PC-9 (cell line): ENCODE measurements around the gene VAC14. TPM values are rescaled to one million over a fixed set of nuclear protein-coding genes. Genes with fewer than 3 reads are reported as not detected.

Source experiments
- BruUV-seq: library from RNA; stranded (reverse); fragments of 400-500 nt; replicated peaks from 2 replicates; lab custom pipeline; 2021; lab: Mats Ljungman, UMichigan
- CTCF ChIA-PET: fragments of 300-600 bp; sonication (Branson Sonifier 250); formaldehyde crosslinking; loops from one replicate; lab custom pipeline; 2022; ENCODE audit warnings: antibody characterized with exemption; lab: Charles Lee
- POLR2A ChIA-PET: fragments of 300-600 bp; sonication (Branson Sonifier 250); formaldehyde crosslinking; loops from one replicate; lab custom pipeline; 2022; ENCODE audit warnings: antibody characterized with exemption; ENCODE audit not compliant: unreplicated experiment; lab: Charles Lee
- DNase-seq, 2 experiments: peaks; one replicate each; pipeline versions ENCODE4 v3.0.0 to v3.0.0-alpha.2; 2015 to 2022; ENCODE audit warnings: mixed read lengths in 1 of 2
- H2AFZ ChIP-seq: fragments of 200-600 bp; sonication (generic); 2 replicates; pipeline ENCODE4 v1.8.1; 2017; ENCODE audit warnings: antibody characterized with exemption
- H3F3A ChIP-seq: fragments of 200-600 bp; sonication (generic); 2 replicates; pipeline ENCODE4 v1.8.1; 2017; ENCODE audit warnings: antibody characterized with exemption, mild to moderate bottlenecking, low read depth; ENCODE audit not compliant: insufficient read depth
- H3K27ac ChIP-seq: fragments of 200-600 bp; sonication (generic); 2 replicates; pipeline ENCODE4 v1.6.1; 2016; ENCODE audit warnings: mixed run types
- H3K27me3 ChIP-seq: fragments of 200-600 bp; sonication (generic); 2 replicates; pipeline ENCODE4 v1.6.1; 2016; ENCODE audit warnings: low read depth, mixed run types; ENCODE audit not compliant: insufficient read depth
- H3K36me3 ChIP-seq: fragments of 200-600 bp; sonication (generic); 2 replicates; pipeline ENCODE4 v1.6.1; 2016; ENCODE audit warnings: low read depth, mixed run types
- H3K4me1 ChIP-seq: fragments of 200-600 bp; sonication (generic); replicated peaks from 2 replicates; pipeline ENCODE4 v1.6.1; 2016; ENCODE audit warnings: mixed run types; ENCODE audit not compliant: insufficient read depth
- H3K4me2 ChIP-seq: fragments of 200-600 bp; sonication (generic); 2 replicates; pipeline ENCODE4 v1.6.1; 2017; ENCODE audit warnings: mixed run types
- H3K4me3 ChIP-seq: fragments of 200-600 bp; sonication (generic); 2 replicates; pipeline ENCODE4 v1.6.1; 2016; ENCODE audit warnings: mixed run types
- H3K79me2 ChIP-seq: fragments of 200-600 bp; sonication (generic); 2 replicates; pipeline ENCODE4 v1.6.1; 2017; ENCODE audit warnings: low read depth, mixed run types
- H3K9me2 ChIP-seq: fragments of 200-600 bp; sonication (generic); 2 replicates; pipeline ENCODE4 v1.8.1; 2017; ENCODE audit warnings: mild to moderate bottlenecking; ENCODE audit not compliant: insufficient read depth
- H3K9me3 ChIP-seq: fragments of 200-600 bp; sonication (generic); 2 replicates; pipeline ENCODE4 v1.8.1; 2016; ENCODE audit warnings: low read depth; ENCODE audit not compliant: insufficient read depth
- H4K20me1 ChIP-seq: fragments of 200-600 bp; sonication (generic); 2 replicates; pipeline ENCODE4 v1.8.1; 2017; ENCODE audit not compliant: insufficient read depth
- EZH2 ChIP-seq: fragments of 200-600 bp; sonication (generic); IDR thresholded peaks from 2 replicates; pipeline ENCODE4 v1.8.0; 2017; ENCODE audit warnings: antibody characterized with exemption, low read depth
- intact Hi-C: fragments of 100-400 bp; cut with micrococcal nuclease; formaldehyde crosslinking; loops from one replicate; pipeline ENCODE4 v1.10.0; 2022; ENCODE audit not compliant: unreplicated experiment
- total RNA-seq: library from RNA; stranded (reverse); gene quantifications from 2 replicates; pipeline ENCODE4 v1.2.3, GENCODE V29; 2021
- TF ChIP-seq, protein P1 (sequence below): fragments of 200-600 bp; sonication (generic); conservative IDR thresholded peaks from 2 replicates; pipeline ENCODE4 v1.6.1; 2017; ENCODE audit warnings: mixed run types, antibody characterized with exemption, mild to moderate bottlenecking, moderate library complexity

VAC14 gene
- total RNA-seq, 1 experiment from 2014 or later, result 46.8 TPM

GRCh38 chr16:70790815-70791214 is 10.1 kb downstream of the VAC14 start:
- Histone ChIP-seq H3K4me3 (no peak overlapping the region), H3K4me2 (no peak overlapping the region), H3K79me2 (peaks cover 43% of the 10 kb centered on the region), H3K9me3 (no peaks in the 10 kb centered on the region), H3K27ac (no peak overlapping the region), H3K4me1 (no peaks in the 10 kb centered on the region), H2AFZ (no peak overlapping the region), H3K27me3 (no peaks in the 10 kb centered on the region), H3K36me3 (no peaks in the 10 kb centered on the region), H4K20me1 (peaks cover 19% of the 10 kb centered on the region), H3K9me2 (no peaks in the 10 kb centered on the region), H3F3A (no peaks in the 10 kb centered on the region)
- no TSS peak for BruUV-seq
- TF ChIP-seq, protein P1, sequence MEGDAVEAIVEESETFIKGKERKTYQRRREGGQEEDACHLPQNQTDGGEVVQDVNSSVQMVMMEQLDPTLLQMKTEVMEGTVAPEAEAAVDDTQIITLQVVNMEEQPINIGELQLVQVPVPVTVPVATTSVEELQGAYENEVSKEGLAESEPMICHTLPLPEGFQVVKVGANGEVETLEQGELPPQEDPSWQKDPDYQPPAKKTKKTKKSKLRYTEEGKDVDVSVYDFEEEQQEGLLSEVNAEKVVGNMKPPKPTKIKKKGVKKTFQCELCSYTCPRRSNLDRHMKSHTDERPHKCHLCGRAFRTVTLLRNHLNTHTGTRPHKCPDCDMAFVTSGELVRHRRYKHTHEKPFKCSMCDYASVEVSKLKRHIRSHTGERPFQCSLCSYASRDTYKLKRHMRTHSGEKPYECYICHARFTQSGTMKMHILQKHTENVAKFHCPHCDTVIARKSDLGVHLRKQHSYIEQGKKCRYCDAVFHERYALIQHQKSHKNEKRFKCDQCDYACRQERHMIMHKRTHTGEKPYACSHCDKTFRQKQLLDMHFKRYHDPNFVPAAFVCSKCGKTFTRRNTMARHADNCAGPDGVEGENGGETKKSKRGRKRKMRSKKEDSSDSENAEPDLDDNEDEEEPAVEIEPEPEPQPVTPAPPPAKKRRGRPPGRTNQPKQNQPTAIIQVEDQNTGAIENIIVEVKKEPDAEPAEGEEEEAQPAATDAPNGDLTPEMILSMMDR, result no peak
- no peak for TF ChIP-seq EZH2
- intact Hi-C loops, result no loop called here
- POLR2A ChIA-PET, result no interaction called here
- CTCF ChIA-PET, result no interaction called here
- no peak for DNase-seq

GRCh38 chr16:70789595-70790447 is 11.1 kb downstream of the VAC14 start:
- no peaks in the 10 kb centered on the region for H3K9me3 ChIP-seq
- H3K4me3 ChIP-seq, result no peak overlapping the region
- H3K4me2 ChIP-seq, result no peak overlapping the region
- no TSS peak for BruUV-seq
- no peaks in the 10 kb centered on the region for H3K27me3 ChIP-seq
- no peaks in the 10 kb centered on the region for H3F3A ChIP-seq
- H3K36me3 ChIP-seq, result no peaks in the 10 kb centered on the region
- H4K20me1 ChIP-seq, result peaks cover 19% of the 10 kb centered on the region
- DNase-seq, result no peak
- H3K27ac ChIP-seq, result no peak overlapping the region
- intact Hi-C loops, result no loop called here
- ChIA-PET POLR2A (no interaction called here), CTCF (no interaction called here)
- no peaks in the 10 kb centered on the region for H3K9me2 ChIP-seq
- H2AFZ ChIP-seq, result no peak overlapping the region
- H3K4me1 ChIP-seq, result no peaks in the 10 kb centered on the region
- H3K79me2 ChIP-seq, result peaks cover 33% of the 10 kb centered on the region
- TF ChIP-seq EZH2, result no peak
- TF ChIP-seq, protein P1, result no peak

GRCh38 chr16:70788668-70789594 is 12.0 kb downstream of the VAC14 start:
- Histone ChIP-seq H3K4me1 (no peaks in the 10 kb centered on the region), H3K4me3 (no peak overlapping the region), H3K9me2 (no peaks in the 10 kb centered on the region), H3K36me3 (no peaks in the 10 kb centered on the region), H3K9me3 (no peaks in the 10 kb centered on the region), H3K27ac (no peak overlapping the region), H3F3A (no peaks in the 10 kb centered on the region), H4K20me1 (peaks cover 16% of the 10 kb centered on the region), H3K4me2 (no peak overlapping the region), H3K27me3 (no peaks in the 10 kb centered on the region), H3K79me2 (peaks cover 24% of the 10 kb centered on the region), H2AFZ (no peak overlapping the region)
- intact Hi-C loops, result no loop called here
- DNase-seq, result no peak
- CTCF ChIA-PET, result no interaction called here
- TF ChIP-seq, protein P1, result no peak
- no peak for TF ChIP-seq EZH2
- POLR2A ChIA-PET, result no interaction called here
- BruUV-seq, result no TSS peak
